ENCODE data around the gene SSC5D.
"Not testable (repeated sequence)": the region's sequence is repeated elsewhere in the genome, so short reads cannot be mapped to it uniquely, and the experiment has no call there.

The SSC5D gene

GRCh38 chr19:55487924-55488687, at the start of gene SSC5D:
Gene SSC5D (plus strand): TSS chr19:55488436. CDS start chr19:55488590, 154 bp downstream.
- no peak for DNase-seq (ENCODE audit: low read depth, low spot score)
- peak within 1 kb of the TSS; percentile 21 for H3K27ac ChIP-seq

GRCh38 chr19:55439052-55439451, 49.2 kb upstream of the SSC5D start:
- DNase-seq (ENCODE audit: low read depth, low spot score): no peak
- H3K27ac ChIP-seq: no peak overlapping the region

DNA sequence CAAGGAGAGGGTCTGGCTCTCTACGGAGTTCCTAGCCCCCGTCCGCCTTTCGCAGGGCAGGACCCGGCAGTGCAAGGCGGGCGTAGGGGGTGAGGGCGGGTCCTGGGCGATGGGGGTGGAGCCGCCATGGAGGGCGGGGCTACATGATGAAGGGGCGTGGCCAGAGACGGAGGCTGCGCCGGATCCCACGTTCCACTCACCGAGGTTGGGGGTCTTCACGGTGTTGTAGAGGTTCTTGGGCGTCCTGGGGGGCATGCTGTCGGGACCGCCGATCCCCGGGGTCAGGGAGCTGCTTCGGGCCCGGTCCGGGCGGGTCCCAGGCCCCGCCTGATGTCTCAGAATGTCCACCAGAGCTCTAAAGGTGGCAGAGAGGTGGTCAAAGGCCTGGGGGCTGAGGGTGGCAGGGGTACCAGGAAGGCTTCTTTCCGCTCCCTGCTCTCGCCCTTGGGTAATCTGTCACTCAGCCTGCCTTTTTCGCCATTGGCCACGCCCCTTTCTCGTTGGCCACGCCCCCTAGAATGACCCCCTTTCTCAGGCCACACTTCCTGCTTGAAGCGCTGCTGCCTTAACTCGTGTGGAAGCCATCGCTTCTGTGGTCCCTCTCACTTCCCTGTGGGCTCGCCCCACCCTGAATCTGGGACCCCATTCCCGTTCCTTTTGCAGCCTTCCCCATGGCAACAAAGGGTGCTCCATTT, 47.7 kb upstream of the SSC5D start:
- DNase-seq (ENCODE audit: low read depth, low spot score): no peak
- no peak overlapping the region for H3K27ac ChIP-seq

DNA sequence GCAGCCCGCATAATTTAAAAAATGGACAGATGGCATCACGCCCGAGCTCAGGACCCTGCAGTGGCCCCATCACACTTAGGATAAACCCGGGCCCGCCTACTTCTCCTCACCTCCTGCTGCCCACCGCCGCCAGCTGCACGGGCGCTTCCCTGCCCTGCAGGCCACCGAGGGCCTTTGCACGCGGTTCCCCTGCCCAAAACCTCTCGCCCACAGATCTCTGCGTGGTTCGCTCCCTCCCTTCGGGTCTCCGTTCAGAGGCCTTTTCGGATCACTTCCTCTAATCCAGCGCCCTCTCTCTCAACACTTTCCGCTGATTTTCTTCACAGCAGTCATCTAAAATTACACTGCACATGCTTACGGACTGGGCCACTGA, 46.9 kb upstream of the SSC5D start:
- H3K27ac ChIP-seq: no peak overlapping the region
- no peak for DNase-seq (ENCODE audit: low read depth, low spot score)

DNA sequence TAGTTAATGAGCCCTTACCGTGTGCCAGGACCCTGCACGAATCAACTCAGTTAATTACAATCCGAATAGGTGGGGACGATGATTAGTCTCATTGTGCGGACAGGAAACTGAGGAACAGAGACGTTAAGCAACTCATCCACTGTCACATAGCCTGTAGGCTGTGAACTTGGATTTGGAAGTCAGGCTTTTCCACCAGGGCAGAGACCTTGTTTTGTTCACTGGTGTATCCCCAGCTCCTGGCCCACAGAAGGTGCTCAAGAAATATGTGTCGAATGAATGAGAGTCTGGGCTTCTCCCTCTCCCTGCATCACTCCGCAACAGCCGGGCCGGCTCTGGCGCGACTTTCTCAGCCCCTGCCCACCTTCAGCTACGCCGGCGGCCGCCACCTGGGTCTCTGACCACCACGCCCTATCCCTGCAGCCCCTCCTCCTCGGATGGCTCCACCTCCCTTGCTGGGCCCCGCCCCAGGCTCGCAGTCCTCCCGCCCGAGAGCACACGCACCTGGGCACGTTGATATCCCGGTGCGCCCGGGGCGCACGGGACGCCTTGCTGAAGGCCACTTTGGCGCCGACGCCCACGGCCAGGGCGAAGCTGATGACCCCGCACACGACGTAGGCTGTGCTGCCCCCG, 46.4 kb upstream of the SSC5D start:
- no peak overlapping the region for H3K27ac ChIP-seq
- no peak for DNase-seq (ENCODE audit: low read depth, low spot score)

- no peak overlapping the region for H3K27ac ChIP-seq
These were observed 45.8 kb upstream of the SSC5D start for GRCh38 chr19:55442372-55442961.

DNA sequence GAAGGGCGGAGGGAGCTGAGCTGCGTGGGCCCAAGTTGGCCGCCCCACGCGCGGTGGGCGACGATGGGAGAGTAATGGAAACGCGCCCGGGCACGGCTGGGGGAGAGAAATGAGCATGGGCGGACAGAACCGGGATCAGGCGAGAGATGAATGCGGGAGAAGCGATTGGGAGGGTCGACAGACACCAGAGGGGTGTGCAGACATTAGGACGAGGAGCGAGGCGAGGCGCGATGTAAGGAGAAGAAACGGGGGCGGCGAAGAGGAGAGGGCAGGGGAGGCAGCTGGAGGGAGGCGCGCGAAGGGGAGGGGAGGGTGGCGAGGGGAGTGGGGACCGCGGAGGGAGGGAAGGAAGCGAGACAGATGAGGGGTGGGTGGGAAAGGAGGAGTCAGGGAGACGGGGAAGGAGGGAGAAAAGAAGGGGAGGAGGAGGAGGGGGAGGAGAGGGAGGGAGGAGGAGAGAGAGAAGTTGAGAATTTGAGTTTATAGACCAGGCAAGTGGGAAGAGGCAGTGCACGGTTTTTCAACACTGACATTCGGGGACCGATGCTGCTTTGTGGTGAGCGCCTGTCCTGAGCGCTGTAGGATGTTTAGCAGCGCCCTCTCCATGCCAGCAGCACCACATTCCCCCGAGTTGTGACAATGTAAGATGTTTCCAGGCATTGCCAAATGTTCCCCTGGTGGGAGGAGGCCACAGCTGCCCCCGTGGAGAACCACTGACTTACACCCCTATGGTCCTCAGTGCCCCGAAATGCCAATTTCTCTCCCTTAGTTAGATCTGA, 45.0 kb upstream of the SSC5D start, which contains the start of gene SHISA7:
Gene SHISA7, minus strand, starts transcription at position 256 of the 779 bp plus-strand sequence. CDS start 437 bp downstream, outside the sequence.
- DNase-seq (ENCODE audit: low read depth, low spot score): no peak
- no peak within 1 kb of the TSS for H3K27ac ChIP-seq

More at GRCh38 chr19:55442372-55442961, 45.8 kb upstream of the SSC5D start:
- no peak for DNase-seq (ENCODE audit: low read depth, low spot score)

DNA sequence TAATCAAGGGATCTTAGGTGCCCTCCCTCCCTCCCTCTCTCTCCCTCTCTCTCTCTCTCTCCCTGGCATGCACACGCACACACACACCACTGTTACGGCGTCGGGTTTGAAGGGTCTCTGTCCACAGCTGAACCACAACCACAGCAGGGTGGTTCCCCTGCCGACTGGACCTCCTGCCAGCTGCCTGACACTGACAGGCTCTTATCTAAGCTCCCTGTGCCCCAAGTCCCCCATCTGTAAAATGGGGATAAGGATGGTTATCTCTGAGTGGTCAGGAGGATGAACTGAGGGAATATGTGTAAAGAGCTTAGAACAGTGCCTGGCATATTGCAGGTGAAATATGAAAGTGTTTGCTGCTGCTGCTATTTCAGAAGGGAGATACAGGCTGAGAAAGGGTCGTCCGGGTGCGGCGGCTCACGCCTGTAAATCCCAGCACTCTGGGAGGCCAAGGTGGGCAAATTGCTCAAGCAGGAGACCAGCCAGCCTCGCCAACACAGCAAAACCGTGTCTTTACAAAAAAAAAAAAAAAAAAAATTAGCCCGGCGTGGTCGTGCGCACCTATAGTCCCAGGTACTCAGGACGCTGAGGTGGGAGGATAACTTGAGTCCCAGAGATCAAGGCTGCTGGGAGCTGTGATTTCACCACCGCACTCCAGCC, 44.3 kb upstream of the SSC5D start:
- no peak for DNase-seq (ENCODE audit: low read depth, low spot score)
- H3K27ac ChIP-seq: no peak overlapping the region

- H3K27ac ChIP-seq: no peak overlapping the region
- no peak for DNase-seq (ENCODE audit: low read depth, low spot score)
These were observed 43.6 kb upstream of the SSC5D start for GRCh38 chr19:55444646-55445045.

GRCh38 chr19:55446060-55446459, 42.2 kb upstream of the SSC5D start:
- H3K27ac ChIP-seq: peak overlapping the region; percentile 23
- peak; percentile 94 for DNase-seq (ENCODE audit: low read depth, low spot score)

GRCh38 chr19:55447421-55448174, 40.6 kb upstream of the SSC5D start:
- H3K27ac ChIP-seq: no peak overlapping the region
- peak; percentile 29 for DNase-seq (ENCODE audit: low read depth, low spot score)

DNA sequence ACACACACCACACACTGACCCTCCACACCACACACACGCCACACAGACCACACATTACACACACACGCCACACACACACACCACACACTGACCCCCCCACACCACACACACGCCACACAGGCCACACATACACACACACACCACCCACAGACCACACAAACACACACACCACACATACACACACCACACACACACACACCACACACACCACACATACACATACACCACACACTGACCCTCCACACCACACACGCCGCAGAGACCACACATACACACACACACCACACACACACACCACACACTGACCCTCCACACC, 40.1 kb upstream of the SSC5D start:
- not testable (repeated sequence) for H3K27ac ChIP-seq; DNase-seq (ENCODE audit: low read depth, low spot score)

DNA sequence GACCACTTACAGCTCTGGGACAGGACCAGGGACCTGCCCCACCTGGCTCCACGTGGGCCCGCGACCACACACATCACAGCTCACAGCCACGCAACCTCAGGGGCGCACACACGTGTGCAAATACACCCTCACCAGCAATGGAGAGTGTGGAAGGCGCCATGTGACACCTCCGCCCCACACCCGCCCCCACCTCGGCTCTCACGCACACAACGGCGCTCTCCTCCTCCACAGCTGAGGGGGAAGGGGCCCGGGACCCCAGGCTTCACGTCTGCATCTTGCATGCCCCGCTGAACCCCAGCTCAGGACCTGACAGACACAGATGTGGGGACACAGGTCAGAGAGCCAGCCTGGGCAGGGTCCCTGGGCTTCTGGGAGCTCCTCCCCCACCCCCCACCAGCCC, 38.8 kb upstream of the SSC5D start:
- no peak overlapping the region for H3K27ac ChIP-seq
- DNase-seq (ENCODE audit: low read depth, low spot score): no peak

- no peak overlapping the region for H3K27ac ChIP-seq
- DNase-seq (ENCODE audit: low read depth, low spot score): no peak
These were observed 36.9 kb upstream of the SSC5D start for GRCh38 chr19:55451163-55451964.

GRCh38 chr19:55451965-55452748, 36.1 kb upstream of the SSC5D start:
- DNase-seq (ENCODE audit: low read depth, low spot score): no peak
- H3K27ac ChIP-seq: no peak overlapping the region

- no peak overlapping the region for H3K27ac ChIP-seq
These were observed 35.4 kb upstream of the SSC5D start for GRCh38 chr19:55452749-55453346.

More at GRCh38 chr19:55452749-55453346, 35.4 kb upstream of the SSC5D start:
- DNase-seq (ENCODE audit: low read depth, low spot score): no peak
